Suppressor macrophage treated with lipopolysaccharide for 4 hours (primary cell): Measurements from ENCODE around the gene PRUNE2.

Experiments used
- DNase-seq: peaks from one replicate; pipeline ENCODE4 v3.0.0-alpha.2; 2020

The PRUNE2 gene

GRCh38 chr9:76564297-76564696, 341.6 kb downstream of the PRUNE2 start:
- DNase-seq: no peak

DNA sequence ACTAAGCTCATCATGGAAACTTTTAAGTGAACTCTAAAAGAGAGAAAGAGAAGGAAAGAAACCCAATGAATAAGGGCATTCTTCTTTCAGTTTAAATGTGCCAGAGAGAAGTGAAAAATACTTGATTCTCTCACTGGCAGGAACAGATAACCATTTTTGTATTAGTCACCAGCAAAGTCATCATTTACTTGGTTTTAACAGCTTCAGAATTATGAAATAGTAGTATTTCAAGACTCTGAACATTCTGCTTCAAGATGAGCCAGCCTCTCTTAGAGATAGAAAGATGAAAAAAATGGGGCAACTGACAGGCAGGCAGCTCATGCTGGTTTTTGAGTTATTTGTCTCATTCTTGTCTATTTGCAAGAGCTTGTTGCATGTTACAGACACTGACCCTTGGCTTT, 343.4 kb downstream of the PRUNE2 start:
- peak; percentile 92 for DNase-seq

- peak; percentile 49 for DNase-seq
These were observed 344.0 kb downstream of the PRUNE2 start for GRCh38 chr9:76561900-76562299.
